Hepatocyte (in vitro differentiated cells): Measurements from ENCODE around the gene MAMDC2. TPM values are rescaled to one million over a fixed set of nuclear protein-coding genes. Genes with fewer than 3 reads are reported as not detected.
A peak's percentile ranks its signal among the peaks of the same experiment; 100 is the strongest.

Source experiments
- DNase-seq: peaks from one replicate; pipeline ENCODE4 v3.0.0-alpha.2; 2016; ENCODE audit warnings: low spot score
- H2AFZ ChIP-seq: fragments of 200-600 bp; sonication (generic); 2 replicates; pipeline ENCODE4 v1.6.0; 2016; ENCODE audit warnings: antibody characterized with exemption, mild to moderate bottlenecking
- H3K27ac ChIP-seq: fragments of 200-600 bp; sonication (generic); 2 replicates; pipeline ENCODE4 v1.5.1; 2016; ENCODE audit warnings: mild to moderate bottlenecking
- H3K27me3 ChIP-seq: fragments of 200-600 bp; sonication (generic); 2 replicates; pipeline ENCODE4 v1.6.1; 2016
- H3K36me3 ChIP-seq: fragments of 200-600 bp; sonication (generic); replicated peaks from 2 replicates; pipeline ENCODE4 v1.5.1; 2016; ENCODE audit warnings: low read depth; ENCODE audit not compliant: insufficient read depth
- H3K4me1 ChIP-seq: fragments of 200-600 bp; sonication (generic); 2 replicates; pipeline ENCODE4 v1.5.1; 2016; ENCODE audit warnings: mild to moderate bottlenecking, moderate library complexity; ENCODE audit not compliant: insufficient read depth
- H3K4me2 ChIP-seq: fragments of 200-600 bp; sonication (generic); 2 replicates; pipeline ENCODE4 v1.6.0; 2016
- H3K4me3 ChIP-seq: fragments of 200-600 bp; sonication (generic); 2 replicates; pipeline ENCODE4 v1.5.1; 2016; ENCODE audit warnings: mild to moderate bottlenecking
- H3K79me2 ChIP-seq: fragments of 200-600 bp; sonication (generic); 2 replicates; pipeline ENCODE4 v1.6.0; 2017; ENCODE audit warnings: mild to moderate bottlenecking
- H3K9me2 ChIP-seq: fragments of 200-600 bp; sonication (generic); replicated peaks from 2 replicates; pipeline ENCODE4 v1.6.0; 2017; ENCODE audit warnings: mild to moderate bottlenecking; ENCODE audit not compliant: insufficient read depth
- H3K9me3 ChIP-seq: fragments of 200-600 bp; sonication (generic); 2 replicates; pipeline ENCODE4 v1.5.1; 2016; ENCODE audit warnings: low read depth, mild to moderate bottlenecking
- H4K20me1 ChIP-seq: fragments of 200-600 bp; sonication (generic); 2 replicates; pipeline ENCODE4 v1.6.0; 2016; ENCODE audit warnings: mild to moderate bottlenecking; ENCODE audit not compliant: insufficient read depth, poor library complexity, severe bottlenecking
- CTCF ChIP-seq: fragments of 200-600 bp; sonication (generic); IDR thresholded peaks from 2 replicates; pipeline ENCODE4 v1.5.1; 2016; ENCODE audit warnings: antibody characterized with exemption, mild to moderate bottlenecking; ENCODE audit not compliant: poor library complexity
- EZH2 ChIP-seq: fragments of 200-600 bp; sonication (generic); IDR thresholded peaks from 2 replicates; pipeline ENCODE4 v1.6.1; 2016; ENCODE audit warnings: antibody characterized with exemption, mild to moderate bottlenecking, borderline replicate concordance
- EZH2phosphoT487 ChIP-seq: fragments of 200-600 bp; sonication (generic); IDR thresholded peaks from one replicate; pipeline ENCODE4 v1.6.1; 2018; ENCODE audit warnings: antibody characterized with exemption, mild to moderate bottlenecking, low read depth, moderate library complexity; ENCODE audit not compliant: unreplicated experiment, severe bottlenecking
- WGBS: methylation state at CpG from one replicate; pipeline ENCODE4 v1.1.6; 2016; ENCODE audit warnings: low lambda C conversion rate; ENCODE audit errors: missing lambda C conversion rate; 5-methylcytosine and 5-hydroxymethylcytosine counted together
- polyA plus RNA-seq: library from polyadenylated mRNA; unstranded; fragments of >200 nt; fragmentation: Nextera tagmentation; extraction: Ambion mirVana; gene quantifications from 2 replicates; pipeline ENCODE4 v1.2.1, GENCODE V29; 2016
- total RNA-seq: library from RNA; depleted of rRNA; stranded (reverse); fragments of >200 nt; gene quantifications from 2 replicates; pipeline ENCODE4 v1.2.3, GENCODE V29; 2014

MAMDC2 gene
- total and polyA plus RNA-seq, 2 experiments from 2014 or later = 0.65 to 1.9 TPM

- Histone ChIP-seq H3K36me3 (no peaks in the 10 kb centered on the region), H3K4me1 (peaks cover 6% of the 10 kb centered on the region), H3K9me3 (no peaks in the 10 kb centered on the region), H3K4me2 (no peak overlapping the region), H3K9me2 (no peaks in the 10 kb centered on the region), H3K27ac (peak overlapping the region; percentile 34), H3K79me2 (no peaks in the 10 kb centered on the region), H2AFZ (no peak overlapping the region), H3K27me3 (no peaks in the 10 kb centered on the region), H3K4me3 (no peak overlapping the region), H4K20me1 (no peaks in the 10 kb centered on the region)
- 71% methylated on average over 7 of the region's 7 CpGs for whole genome bisulfite sequencing
- no peak for DNase-seq
- TF ChIP-seq EZH2 = no peak
- no peak for TF ChIP-seq EZH2phosphoT487
- no peak for TF ChIP-seq CTCF
Measured at GRCh38 chr9:70127540-70128416, 84.1 kb downstream of the MAMDC2 start.

- Histone ChIP-seq H3K4me3 (no peak overlapping the region), H3K9me3 (no peaks in the 10 kb centered on the region), H3K4me2 (no peak overlapping the region), H3K4me1 (peaks cover 6% of the 10 kb centered on the region), H4K20me1 (no peaks in the 10 kb centered on the region), H2AFZ (no peak overlapping the region), H3K27me3 (no peaks in the 10 kb centered on the region), H3K27ac (peak overlapping the region; percentile 19), H3K79me2 (no peaks in the 10 kb centered on the region), H3K9me2 (no peaks in the 10 kb centered on the region), H3K36me3 (no peaks in the 10 kb centered on the region)
- peak; percentile 27 for DNase-seq
- TF ChIP-seq EZH2phosphoT487 (no peak), EZH2 (no peak), CTCF (no peak)
- 70% methylated on average over 2 of the region's 2 CpGs for WGBS
Measured at GRCh38 chr9:70130266-70130665, 86.6 kb downstream of the MAMDC2 start.

GRCh38 chr9:70131296-70131695 lies 87.6 kb downstream of the MAMDC2 start:
- H3K4me3 ChIP-seq = no peak overlapping the region
- no peak for TF ChIP-seq EZH2phosphoT487
- no peak for TF ChIP-seq EZH2
- no peak for TF ChIP-seq CTCF
- H3K27me3 ChIP-seq = no peaks in the 10 kb centered on the region
- peak overlapping the region; percentile 19 for H3K27ac ChIP-seq
- WGBS = 71% methylated on average over 1 of the region's 1 CpG
- no peaks in the 10 kb centered on the region for H3K79me2 ChIP-seq
- H3K4me2 ChIP-seq = no peak overlapping the region
- H4K20me1 ChIP-seq = no peaks in the 10 kb centered on the region
- H3K9me3 ChIP-seq = no peaks in the 10 kb centered on the region
- H2AFZ ChIP-seq = no peak overlapping the region
- no peak for DNase-seq
- H3K4me1 ChIP-seq = peaks cover 6% of the 10 kb centered on the region
- no peaks in the 10 kb centered on the region for H3K9me2 ChIP-seq
- H3K36me3 ChIP-seq = no peaks in the 10 kb centered on the region
